GM12878 (cell line): Measurements from ENCODE around the gene FNDC11.

ENCODE experiments used
- BCL3 ChIP-seq: IDR thresholded peaks from 2 replicates; pipeline ENCODE4 v1.6.1; 2011; ENCODE audit warnings: borderline replicate concordance, low read depth, mild to moderate bottlenecking, moderate library complexity, low read length; ENCODE audit not compliant: insufficient read depth, poor library complexity, severe bottlenecking
- CTCF ChIP-seq, 3 experiments: IDR thresholded peaks in 2 of 3; conservative IDR thresholded peaks in 1 of 3; 2 replicates each; pipeline ENCODE4 v1.5.1; 2011; ENCODE audit warnings: low read depth in 3 of 3, low read length in 3 of 3, mild to moderate bottlenecking in 3 of 3, control low read depth in 2 of 3, moderate library complexity in 2 of 3, inconsistent platforms in 1 of 3, mixed read lengths in 1 of 3; ENCODE audit not compliant: control insufficient read depth in 2 of 3, insufficient read depth in 1 of 3; ENCODE audit errors: extremely low read depth in 1 of 3
- JUND ChIP-seq: IDR thresholded peaks from 2 replicates; pipeline ENCODE4 v1.6.1; 2012; ENCODE audit warnings: low read depth, mild to moderate bottlenecking, low read length, improper control_type of control experiment, moderate library complexity
- REST ChIP-seq: IDR thresholded peaks from 2 replicates; pipeline ENCODE4 v1.6.1; 2012; ENCODE audit warnings: mild to moderate bottlenecking, low read depth, low read length

GRCh38 chr20:63536241-63536977, 17.6 kb upstream of the FNDC11 start:
- TF ChIP-seq REST = no peak
- no peak for TF ChIP-seq CTCF (IDR thresholded peaks at IDR 0.05 in 2 of 3, conservative IDR thresholded peaks at IDR 0.05 in 1 of 3; ENCODE audit: control insufficient read depth in 2 of 3, extremely low read depth in 1 of 3, insufficient read depth in 1 of 3, low read depth in 3 of 3, low read length in 3 of 3)
- TF ChIP-seq JUND = no peak
- no peak for TF ChIP-seq BCL3
